CD14-positive monocyte (primary cell): ENCODE measurements around the gene MACF1. TPM values are rescaled to one million over a fixed set of nuclear protein-coding genes. Genes with fewer than 3 reads are reported as not detected.

Experiments used
- DNase-seq, 3 donors: peaks; one replicate each; pipeline ENCODE4 v3.0.0-alpha.2; 2011 to 2022
- H2AFZ ChIP-seq: 2 replicates; pipeline ENCODE4 v1.6.0; 2012; ENCODE audit warnings: mild to moderate bottlenecking, low read depth, low read length, inconsistent platforms; ENCODE audit not compliant: insufficient read depth, poor library complexity, severe bottlenecking
- H3K27ac ChIP-seq, 2 donors: 1 replicate in 1 of 2; 2 replicates in 1 of 2; pipeline ENCODE4 v1.5.1; 2012 to 2013; ENCODE audit warnings: low read length in 2 of 2, control low read depth in 1 of 2, inconsistent platforms in 1 of 2, low read depth in 1 of 2, mild to moderate bottlenecking in 1 of 2
- H3K27me3 ChIP-seq, 2 donors: one replicate each; pipeline versions ENCODE4 v1.6.0 to v1.6.1; 2011 to 2013; ENCODE audit warnings: low read length in 2 of 2; ENCODE audit not compliant: control insufficient read depth in 2 of 2, insufficient read depth in 2 of 2
- H3K36me3 ChIP-seq, 2 donors: replicated peaks in 1 of 2; 1 replicate in 1 of 2; 2 replicates in 1 of 2; pipeline versions ENCODE4 v1.5.1 to v1.6.1; 2012 to 2013; ENCODE audit warnings: low read length in 2 of 2, control low read depth in 1 of 2, inconsistent platforms in 1 of 2, mild to moderate bottlenecking in 1 of 2; ENCODE audit not compliant: insufficient read depth in 2 of 2, control insufficient read depth in 1 of 2
- H3K4me1 ChIP-seq, 2 donors: 1 replicate in 1 of 2; 2 replicates in 1 of 2; pipeline versions ENCODE4 v1.5.1 to v1.6.1; 2012 to 2013; ENCODE audit warnings: low read length in 2 of 2, control low read depth in 1 of 2, inconsistent platforms in 1 of 2, mild to moderate bottlenecking in 1 of 2, moderate library complexity in 1 of 2; ENCODE audit not compliant: insufficient read depth in 2 of 2, control insufficient read depth in 1 of 2
- H3K4me2 ChIP-seq: replicated peaks from 2 replicates; pipeline ENCODE3; 2012; ENCODE audit warnings: low read length, moderate library complexity, mild to moderate bottlenecking; ENCODE audit not compliant: poor library complexity, severe bottlenecking; ENCODE audit errors: extremely low read depth
- H3K4me3 ChIP-seq, 3 experiments: fragments of 200-600 bp in 1 of 3; sonication (generic) in 1 of 3; replicated peaks in 1 of 3; 1 replicate in 2 of 3; 2 replicates in 1 of 3; pipeline ENCODE4 v1.5.1; 2011 to 2013; ENCODE audit warnings: low read length in 3 of 3, mild to moderate bottlenecking in 3 of 3, control low read depth in 2 of 3, low read depth in 2 of 3, inconsistent platforms in 1 of 3, moderate library complexity in 1 of 3
- H3K79me2 ChIP-seq: 2 replicates; pipeline ENCODE4 v1.6.0; 2012; ENCODE audit warnings: mild to moderate bottlenecking, control low read depth, inconsistent platforms, low read length, moderate library complexity; ENCODE audit not compliant: insufficient read depth
- H3K9ac ChIP-seq: 2 replicates; pipeline ENCODE4 v1.6.0; 2017; ENCODE audit warnings: low read length, mild to moderate bottlenecking; ENCODE audit not compliant: insufficient read depth, poor library complexity, severe bottlenecking
- H3K9me3 ChIP-seq, 2 donors: replicated peaks in 1 of 2; 1 replicate in 1 of 2; 2 replicates in 1 of 2; pipeline versions ENCODE4 v1.5.1 to v1.6.1; 2012 to 2013; ENCODE audit warnings: low read length in 2 of 2, control low read depth in 1 of 2; ENCODE audit not compliant: control insufficient read depth in 1 of 2, insufficient read depth in 1 of 2
- H4K20me1 ChIP-seq: 2 replicates; pipeline ENCODE4 v1.6.0; 2012; ENCODE audit warnings: mild to moderate bottlenecking, low read length, control low read depth, moderate library complexity; ENCODE audit not compliant: insufficient read depth
- H3K27ac Mint-ChIP-seq, 7 donors: one replicate each; pipeline ENCODE4 v1.8.0; 2020; ENCODE audit warnings: mild to moderate bottlenecking in 7 of 7, mixed read lengths in 7 of 7, moderate library complexity in 6 of 7, inconsistent platforms in 2 of 7
- H3K27me3 Mint-ChIP-seq, 3 donors: one replicate each; pipeline ENCODE4 v1.8.0; 2021 to 2022; ENCODE audit warnings: low read depth in 3 of 3, mild to moderate bottlenecking in 3 of 3, mixed read lengths in 3 of 3, moderate library complexity in 3 of 3, inconsistent platforms in 1 of 3
- H3K36me3 Mint-ChIP-seq, 2 donors: one replicate each; pipeline ENCODE4 v1.8.0; 2020; ENCODE audit warnings: mixed read lengths in 2 of 2, inconsistent platforms in 1 of 2, mild to moderate bottlenecking in 1 of 2
- H3K4me1 Mint-ChIP-seq: one replicate; pipeline ENCODE4 v1.8.0; 2020; ENCODE audit warnings: mild to moderate bottlenecking, mixed read lengths
- H3K4me3 Mint-ChIP-seq, 2 donors: one replicate each; pipeline ENCODE4 v1.8.0; 2020; ENCODE audit warnings: mild to moderate bottlenecking in 2 of 2, mixed read lengths in 2 of 2, moderate library complexity in 1 of 2
- H3K9me3 Mint-ChIP-seq, 7 donors: one replicate each; pipeline ENCODE4 v1.8.0; 2020 to 2022; ENCODE audit warnings: mixed read lengths in 7 of 7, mild to moderate bottlenecking in 6 of 7, moderate library complexity in 6 of 7, inconsistent platforms in 2 of 7
- WGBS: methylation state at CpG from one replicate; pipeline ENCODE4 v1.1.5; 2013; ENCODE audit warnings: missing lambda C conversion rate; ENCODE audit not compliant: insufficient coverage; 5-methylcytosine and 5-hydroxymethylcytosine counted together
- intact Hi-C, 2 donors: fragments of 100-400 bp; cut with micrococcal nuclease; formaldehyde crosslinking; loops; one replicate each; pipeline versions ENCODE4 v1.15.0 to v1.15.1; 2023
- polyA plus RNA-seq, 3 donors: library from polyadenylated mRNA; depleted of rRNA in 1 of 3; unstranded in 2 of 3; stranded (reverse) in 1 of 3; fragments of 300-500 nt in 2 of 3; fragments of >200 nt in 1 of 3; fragmentation: Illumina TruSeq in 2 of 3; gene quantifications; 1 replicate in 2 of 3; 2 replicates in 1 of 3; pipeline ENCODE4 v1.2.3, GENCODE V29; 2012 to 2021
- TF ChIP-seq, protein P1 (sequence below): fragments of 200-600 bp; IDR thresholded peaks from one replicate; pipeline ENCODE4 v1.8.0; 2022; ENCODE audit warnings: antibody characterized with exemption, mild to moderate bottlenecking

MACF1 gene
- polyA plus RNA-seq, 3 donors: 3.4 to 36.8 (median 4.5) TPM

DNA sequence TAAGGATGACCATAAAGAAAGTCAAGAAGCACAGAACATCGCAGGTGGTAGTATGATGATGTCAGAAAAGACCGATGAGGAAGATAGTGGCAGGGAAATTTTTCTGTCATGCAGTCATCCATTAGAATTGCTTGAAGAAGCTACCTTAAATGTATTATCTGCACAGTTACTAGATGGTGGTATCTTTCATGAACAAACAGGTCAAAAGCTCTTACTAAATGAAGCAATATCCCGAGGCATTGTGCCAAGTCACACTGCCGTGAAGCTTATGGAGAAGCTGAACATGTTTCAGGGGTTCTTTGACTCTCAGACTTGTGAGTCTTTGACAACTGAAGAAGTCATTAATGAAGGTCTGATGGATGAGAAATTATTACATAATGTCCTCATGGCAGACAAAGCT, 128.8 kb downstream of the MACF1 start:
- no peaks in the 10 kb centered on the region for H3K9me3 Mint-ChIP-seq
- H3K4me2 ChIP-seq: no peak overlapping the region
- H3K9ac ChIP-seq: no peak overlapping the region
- peak overlapping the region in 1 of 2 donors; percentile 26 for H3K27ac ChIP-seq
- peaks cover 63 to 90% of the 10 kb centered on the region in 2 donors for H3K36me3 ChIP-seq
- TF ChIP-seq, protein P1, sequence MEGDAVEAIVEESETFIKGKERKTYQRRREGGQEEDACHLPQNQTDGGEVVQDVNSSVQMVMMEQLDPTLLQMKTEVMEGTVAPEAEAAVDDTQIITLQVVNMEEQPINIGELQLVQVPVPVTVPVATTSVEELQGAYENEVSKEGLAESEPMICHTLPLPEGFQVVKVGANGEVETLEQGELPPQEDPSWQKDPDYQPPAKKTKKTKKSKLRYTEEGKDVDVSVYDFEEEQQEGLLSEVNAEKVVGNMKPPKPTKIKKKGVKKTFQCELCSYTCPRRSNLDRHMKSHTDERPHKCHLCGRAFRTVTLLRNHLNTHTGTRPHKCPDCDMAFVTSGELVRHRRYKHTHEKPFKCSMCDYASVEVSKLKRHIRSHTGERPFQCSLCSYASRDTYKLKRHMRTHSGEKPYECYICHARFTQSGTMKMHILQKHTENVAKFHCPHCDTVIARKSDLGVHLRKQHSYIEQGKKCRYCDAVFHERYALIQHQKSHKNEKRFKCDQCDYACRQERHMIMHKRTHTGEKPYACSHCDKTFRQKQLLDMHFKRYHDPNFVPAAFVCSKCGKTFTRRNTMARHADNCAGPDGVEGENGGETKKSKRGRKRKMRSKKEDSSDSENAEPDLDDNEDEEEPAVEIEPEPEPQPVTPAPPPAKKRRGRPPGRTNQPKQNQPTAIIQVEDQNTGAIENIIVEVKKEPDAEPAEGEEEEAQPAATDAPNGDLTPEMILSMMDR: no peak
- no peak for DNase-seq
- peaks cover 18% of the 10 kb centered on the region for H3K4me1 Mint-ChIP-seq
- H3K27me3 ChIP-seq: no peaks in the 10 kb centered on the region
- no peaks in the 10 kb centered on the region for H3K27me3 Mint-ChIP-seq
- intact Hi-C loops: no loop called here
- H3K79me2 ChIP-seq: no peaks in the 10 kb centered on the region
- H3K4me3 Mint-ChIP-seq: no peak overlapping the region
- H3K36me3 Mint-ChIP-seq: peaks cover 74 to 76% of the 10 kb centered on the region in 2 donors
- no peak overlapping the region for H2AFZ ChIP-seq
- no peaks in the 10 kb centered on the region for H3K9me3 ChIP-seq
- 70% methylated on average over 2 of the region's 4 CpGs for WGBS
- H3K4me3 ChIP-seq: no peak overlapping the region
- peaks cover 10 to 11% of the 10 kb centered on the region in 2 donors for H3K4me1 ChIP-seq
- no peaks in the 10 kb centered on the region for H4K20me1 ChIP-seq
- H3K27ac Mint-ChIP-seq: peak overlapping the region in 1 of 7 donors; percentile 12

DNA sequence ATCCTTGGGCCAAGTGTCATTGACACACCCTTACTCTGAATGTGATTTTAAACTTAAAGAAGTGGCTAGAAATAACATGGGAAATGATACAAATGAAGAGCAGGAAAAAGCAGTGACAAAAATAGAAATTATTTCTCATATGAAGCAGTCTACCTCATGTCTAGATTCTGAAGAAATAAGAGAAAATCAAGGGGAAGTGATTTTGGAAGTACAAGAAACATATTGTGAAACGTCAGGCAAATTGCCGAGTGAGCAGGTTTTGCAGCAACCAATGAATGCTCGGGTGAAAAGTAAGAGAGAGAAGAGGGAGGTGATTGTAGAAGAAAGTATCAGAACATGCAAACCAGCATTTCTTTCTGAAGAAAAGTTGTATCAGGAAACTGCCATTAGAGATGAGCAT, 130.7 kb downstream of the MACF1 start:
- 7% methylated on average over 3 of the region's 3 CpGs for WGBS
- Histone ChIP-seq H3K4me2 (no peak overlapping the region), H3K79me2 (no peaks in the 10 kb centered on the region), H3K9me3 (no peaks in the 10 kb centered on the region), H3K4me1 (peaks cover 10 to 11% of the 10 kb centered on the region in 2 donors), H2AFZ (no peak overlapping the region), H3K4me3 (no peak overlapping the region), H4K20me1 (no peaks in the 10 kb centered on the region), H3K27ac (peak overlapping the region in 1 of 2 donors; percentile 50), H3K27me3 (no peaks in the 10 kb centered on the region), H3K36me3 (peaks cover 64 to 90% of the 10 kb centered on the region in 2 donors), H3K9ac (peak overlapping the region; percentile 1)
- Mint-ChIP-seq H3K4me3 (no peak overlapping the region), H3K4me1 (peaks cover 18% of the 10 kb centered on the region), H3K27ac (peak overlapping the region in 3 of 7 donors; percentile 42 to 55 (median 48)), H3K36me3 (peaks cover 79 to 86% of the 10 kb centered on the region in 2 donors), H3K27me3 (no peaks in the 10 kb centered on the region), H3K9me3 (no peaks in the 10 kb centered on the region)
- TF ChIP-seq, protein P1: no peak
- peak; percentile 7 to 8 (median 7) for DNase-seq
- intact Hi-C loops: no loop called here
